ELF-1 (cell line): ENCODE results near the gene UNC79.
A peak's percentile ranks its signal among the peaks of the same experiment; 100 is the strongest.

Experiments used
- DNase-seq: peaks from one replicate; pipeline ENCODE4 v3.0.0-alpha.2; 2016; ENCODE audit warnings: low read depth, low spot score

UNC79 gene

GRCh38 chr14:93727917-93728650, 297.3 kb downstream of the UNC79 start:
- DNase-seq, result no peak

GRCh38 chr14:93728651-93729016, 297.9 kb downstream of the UNC79 start:
- no peak for DNase-seq

- no peak for DNase-seq
Measured at GRCh38 chr14:93729993-93730392, 299.3 kb downstream of the UNC79 start.

GRCh38 chr14:93731753-93732152, 301.0 kb downstream of the UNC79 start:
- DNase-seq, result no peak

GRCh38 chr14:93732524-93732923, 301.8 kb downstream of the UNC79 start:
- DNase-seq, result no peak

- DNase-seq, result no peak
Measured at GRCh38 chr14:93733231-93733630, 302.5 kb downstream of the UNC79 start.

- no peak for DNase-seq
Measured at GRCh38 chr14:93733631-93734030, 302.9 kb downstream of the UNC79 start.

- peak; percentile 40 for DNase-seq
Measured at GRCh38 chr14:93734086-93734822, 303.5 kb downstream of the UNC79 start.

- DNase-seq, result no peak
Measured at GRCh38 chr14:93735206-93735605, 304.5 kb downstream of the UNC79 start.

- DNase-seq, result peak; percentile 14
Measured at GRCh38 chr14:93736378-93737014, 305.8 kb downstream of the UNC79 start.

GRCh38 chr14:93737634-93738033, 306.9 kb downstream of the UNC79 start:
- no peak for DNase-seq

GRCh38 chr14:93741556-93742230, 311.0 kb downstream of the UNC79 start:
- DNase-seq, result no peak

- no peak for DNase-seq
Measured at GRCh38 chr14:93742761-93743160, 312.0 kb downstream of the UNC79 start.

- no peak for DNase-seq
Measured at GRCh38 chr14:93743270-93744060, 312.7 kb downstream of the UNC79 start.

GRCh38 chr14:93744176-93744575, 313.4 kb downstream of the UNC79 start:
- no peak for DNase-seq

GRCh38 chr14:93744876-93745275, 314.1 kb downstream of the UNC79 start:
- no peak for DNase-seq

- DNase-seq, result no peak
Measured at GRCh38 chr14:93745603-93746273, 315.0 kb downstream of the UNC79 start.

- DNase-seq, result no peak
Measured at GRCh38 chr14:93747102-93747501, 316.4 kb downstream of the UNC79 start.

GRCh38 chr14:93747560-93747959, 316.8 kb downstream of the UNC79 start:
- no peak for DNase-seq

- peak; percentile 48 for DNase-seq
Measured at GRCh38 chr14:93748208-93749075, 317.7 kb downstream of the UNC79 start.
